Endodermal cell (in vitro differentiated cells): ENCODE measurements around the gene DLAT. TPM values are rescaled to one million over a fixed set of nuclear protein-coding genes. Genes with fewer than 3 reads are reported as not detected.

Experiments used
- DNase-seq: peaks from one replicate; pipeline ENCODE4 v3.0.0-alpha.2; 2017
- H3K27ac ChIP-seq: 2 replicates; pipeline ENCODE4 v1.5.1; 2013; ENCODE audit warnings: mild to moderate bottlenecking, low read depth, low read length, moderate library complexity
- H3K27me3 ChIP-seq: 2 replicates; pipeline ENCODE4 v1.6.1; 2013; ENCODE audit warnings: mild to moderate bottlenecking, low read length, moderate library complexity; ENCODE audit not compliant: insufficient read depth, control insufficient read depth, poor library complexity, severe bottlenecking
- H3K36me3 ChIP-seq: 2 replicates; pipeline ENCODE4 v1.7.0; 2013; ENCODE audit warnings: mild to moderate bottlenecking, low read length, moderate library complexity; ENCODE audit not compliant: control insufficient read depth, insufficient read depth
- H3K4me1 ChIP-seq: one replicate; pipeline ENCODE4 v1.7.0; 2013; ENCODE audit warnings: low read length; ENCODE audit not compliant: control insufficient read depth, insufficient read depth
- H3K4me3 ChIP-seq: 2 replicates; pipeline ENCODE4 v1.5.1; 2013; ENCODE audit warnings: mild to moderate bottlenecking, low read length, moderate library complexity
- H3K9ac ChIP-seq: 2 replicates; pipeline ENCODE4 v1.6.1; 2013; ENCODE audit warnings: mild to moderate bottlenecking, low read length, moderate library complexity; ENCODE audit not compliant: poor library complexity, severe bottlenecking; ENCODE audit errors: extremely low read depth
- H3K9me3 ChIP-seq: 2 replicates; pipeline ENCODE4 v1.6.1; 2013; ENCODE audit warnings: mild to moderate bottlenecking, low read length, moderate library complexity; ENCODE audit not compliant: control insufficient read depth
- H3K27ac Mint-ChIP-seq: 2 replicates; pipeline ENCODE4 v1.8.0; 2020; ENCODE audit warnings: mixed read lengths
- H3K27me3 Mint-ChIP-seq: 2 replicates; pipeline ENCODE4 v1.8.0; 2021; ENCODE audit warnings: mild to moderate bottlenecking, mixed read lengths; ENCODE audit not compliant: insufficient read depth
- H3K36me3 Mint-ChIP-seq: 2 replicates; pipeline ENCODE4 v1.8.0; 2020; ENCODE audit warnings: low read depth, mixed read lengths
- H3K4me1 Mint-ChIP-seq: 2 replicates; pipeline ENCODE4 v1.8.0; 2020; ENCODE audit warnings: mixed read lengths
- H3K4me3 Mint-ChIP-seq: 2 replicates; pipeline ENCODE4 v1.8.0; 2020; ENCODE audit warnings: mild to moderate bottlenecking, moderate library complexity, mixed read lengths
- H3K9me3 Mint-ChIP-seq: 2 replicates; pipeline ENCODE4 v1.8.0; 2020; ENCODE audit warnings: mild to moderate bottlenecking, mixed read lengths
- CTCF ChIP-seq: fragments of 200-600 bp; sonication (generic); conservative IDR thresholded peaks from 2 replicates; pipeline ENCODE4 v1.5.0; 2021; ENCODE audit warnings: antibody characterized with exemption, mild to moderate bottlenecking
- WGBS, 2 experiments: methylation state at CpG; one replicate each; pipeline versions ENCODE4 v1.1.5 to v1.1.7; 2013; ENCODE audit warnings: missing lambda C conversion rate in 2 of 2, mixed read lengths in 1 of 2; ENCODE audit not compliant: insufficient coverage in 1 of 2, insufficient read length in 1 of 2; 5-methylcytosine and 5-hydroxymethylcytosine counted together
- total RNA-seq, 2 donors: library from RNA; stranded (reverse); fragmentation: NEBNext Ultra II Directional in 1 of 2; extraction: Animal tissue kit (Norgen Biotek cat#: 25700) in 1 of 2; gene quantifications; 2 replicates in 1 of 2; 3 replicates in 1 of 2; pipeline ENCODE4 v1.2.1, GENCODE V29; 2021

DLAT gene
- total RNA-seq, 2 donors from 2014 or later: 46.1 to 53.2 TPM

GRCh38 chr11:111982541-111983186 lies 42.5 kb upstream of the DLAT start:
- no peak for DNase-seq

GRCh38 chr11:111983187-111983986 lies 41.8 kb upstream of the DLAT start:
- Mint-ChIP-seq H3K27me3 (no peaks in the 10 kb centered on the region), H3K36me3 (peaks cover 17% of the 10 kb centered on the region), H3K4me1 (peaks cover 26% of the 10 kb centered on the region), H3K4me3 (peak overlapping the region; percentile 53), H3K27ac (peak overlapping the region; percentile 100), H3K9me3 (no peaks in the 10 kb centered on the region)
- peaks cover 16% of the 10 kb centered on the region for H3K4me1 ChIP-seq
- no peaks in the 10 kb centered on the region for H3K27me3 ChIP-seq
- no peaks in the 10 kb centered on the region for H3K9me3 ChIP-seq
- peak overlapping the region; percentile 55 for H3K4me3 ChIP-seq
- H3K9ac ChIP-seq: peak overlapping the region; percentile 26
- peak; percentile 92 for DNase-seq
- TF ChIP-seq CTCF: peak; percentile 53
- peak overlapping the region; percentile 82 for H3K27ac ChIP-seq
- no peaks in the 10 kb centered on the region for H3K36me3 ChIP-seq
- WGBS, 2 experiments: 14 to 25% methylated on average over 5 to 7 of the region's 7 CpGs

More at GRCh38 chr11:111982541-111983186, 42.5 kb upstream of the DLAT start:
- Histone ChIP-seq H3K9ac (peak overlapping the region; percentile 26), H3K4me3 (peak overlapping the region; percentile 55), H3K4me1 (peaks cover 16% of the 10 kb centered on the region), H3K27ac (peak overlapping the region; percentile 82), H3K27me3 (peaks cover 5% of the 10 kb centered on the region), H3K36me3 (no peaks in the 10 kb centered on the region), H3K9me3 (no peaks in the 10 kb centered on the region)
- Mint-ChIP-seq H3K4me3 (peak overlapping the region; percentile 53), H3K9me3 (no peaks in the 10 kb centered on the region), H3K4me1 (peaks cover 34% of the 10 kb centered on the region), H3K27ac (peak overlapping the region; percentile 100), H3K27me3 (peaks cover 6% of the 10 kb centered on the region), H3K36me3 (peaks cover 13% of the 10 kb centered on the region)
- TF ChIP-seq CTCF: no peak
- 56% methylated on average over 5 of the region's 5 CpGs; no CpG with 5 or more reads in 1 of the 2 experiments for WGBS, 2 experiments

- no peak overlapping the region for H3K27ac ChIP-seq
- Mint-ChIP-seq H3K27me3 (no peaks in the 10 kb centered on the region), H3K4me1 (peaks cover 23% of the 10 kb centered on the region), H3K9me3 (peaks cover 1% of the 10 kb centered on the region), H3K36me3 (peaks cover 28% of the 10 kb centered on the region), H3K4me3 (no peak overlapping the region), H3K27ac (no peak overlapping the region)
- H3K4me1 ChIP-seq: peaks cover 16% of the 10 kb centered on the region
- no peaks in the 10 kb centered on the region for H3K36me3 ChIP-seq
- TF ChIP-seq CTCF: no peak
- DNase-seq: no peak
- H3K27me3 ChIP-seq: no peaks in the 10 kb centered on the region
- 88 to 93% methylated on average over 3 to 5 of the region's 5 CpGs for WGBS, 2 experiments
- no peak overlapping the region for H3K4me3 ChIP-seq
- no peak overlapping the region for H3K9ac ChIP-seq
- H3K9me3 ChIP-seq: no peaks in the 10 kb centered on the region
Measured at GRCh38 chr11:111986589-111986988, 38.6 kb upstream of the DLAT start.
